Thoracic aorta (tissue), 2 donors: ENCODE measurements around the gene ASTN2. TPM values are rescaled to one million over a fixed set of nuclear protein-coding genes. Genes with fewer than 3 reads are reported as not detected.

Source experiments
- ATAC-seq: fragments of 150-250 bp; one replicate; pipeline ENCODE4 v1.8.0; 2017; ENCODE audit warnings: low read depth; ENCODE audit not compliant: insufficient number of reproducible peaks, low FRiP score
- DNase-seq: peaks from one replicate; pipeline ENCODE4 v3.0.0-alpha.2; 2020; ENCODE audit warnings: low spot score
- H3K27ac ChIP-seq, 2 donors: fragments of 200-600 bp; sonication (generic); 1 replicate in 1 of 2; 2 replicates in 1 of 2; pipeline ENCODE4 v1.5.1; 2016; ENCODE audit warnings: mild to moderate bottlenecking in 2 of 2, moderate library complexity in 2 of 2
- H3K27me3 ChIP-seq: fragments of 200-600 bp; sonication (generic); replicated peaks from 2 replicates; pipeline ENCODE4 v1.6.0; 2016; ENCODE audit warnings: mild to moderate bottlenecking; ENCODE audit not compliant: insufficient read depth
- H3K36me3 ChIP-seq: fragments of 200-600 bp; sonication (generic); one replicate; pipeline ENCODE4 v1.5.1; 2016
- H3K4me1 ChIP-seq, 2 donors: fragments of 200-600 bp; sonication (generic); 1 replicate in 1 of 2; 2 replicates in 1 of 2; pipeline versions ENCODE4 v1.5.1 to v1.6.0; 2016; ENCODE audit warnings: low read depth in 2 of 2, mild to moderate bottlenecking in 1 of 2; ENCODE audit not compliant: control insufficient read depth in 1 of 2
- H3K4me3 ChIP-seq: fragments of 200-600 bp; sonication (generic); 2 replicates; pipeline ENCODE4 v1.5.1; 2016; ENCODE audit warnings: mild to moderate bottlenecking
- H3K9me3 ChIP-seq: fragments of 200-600 bp; sonication (generic); 2 replicates; pipeline ENCODE4 v1.5.1; 2016
- total RNA-seq, 2 donors: library from RNA; depleted of rRNA; stranded (reverse); fragments of >200 nt; gene quantifications; one replicate each; pipeline versions ENCODE4 v1.1.0 to v1.2.3, GENCODE V29; 2016
- TF ChIP-seq, protein P1 (sequence below): fragments of 200-600 bp; sonication (generic); IDR thresholded peaks from one replicate; pipeline ENCODE4 v1.5.1; 2019; ENCODE audit warnings: antibody characterized with exemption

Gene ASTN2
- total RNA-seq, 2 donors from 2014 or later, result 6.8 to 7.1 TPM

DNA sequence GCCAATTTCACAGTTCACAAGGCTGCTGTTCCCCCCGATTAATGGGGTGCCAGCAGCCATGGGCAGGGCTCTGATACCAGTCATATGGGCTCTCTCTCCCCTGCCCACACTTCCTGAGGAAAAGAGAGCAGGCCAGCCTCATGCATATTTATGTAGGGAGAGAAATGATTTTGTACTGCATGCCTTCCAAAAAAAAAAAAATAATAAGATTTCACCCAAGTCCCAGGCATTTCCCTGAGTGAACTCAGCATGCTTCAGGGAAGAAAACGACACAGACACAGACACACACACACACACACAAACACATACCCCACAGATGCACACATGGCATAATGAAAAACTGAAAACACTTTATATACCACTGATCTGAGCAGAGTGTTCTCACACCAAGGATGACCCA lies 232.8 kb downstream of the ASTN2 start:
- DNase-seq (no peak), ATAC-seq (no peak)
- TF ChIP-seq, protein P1, sequence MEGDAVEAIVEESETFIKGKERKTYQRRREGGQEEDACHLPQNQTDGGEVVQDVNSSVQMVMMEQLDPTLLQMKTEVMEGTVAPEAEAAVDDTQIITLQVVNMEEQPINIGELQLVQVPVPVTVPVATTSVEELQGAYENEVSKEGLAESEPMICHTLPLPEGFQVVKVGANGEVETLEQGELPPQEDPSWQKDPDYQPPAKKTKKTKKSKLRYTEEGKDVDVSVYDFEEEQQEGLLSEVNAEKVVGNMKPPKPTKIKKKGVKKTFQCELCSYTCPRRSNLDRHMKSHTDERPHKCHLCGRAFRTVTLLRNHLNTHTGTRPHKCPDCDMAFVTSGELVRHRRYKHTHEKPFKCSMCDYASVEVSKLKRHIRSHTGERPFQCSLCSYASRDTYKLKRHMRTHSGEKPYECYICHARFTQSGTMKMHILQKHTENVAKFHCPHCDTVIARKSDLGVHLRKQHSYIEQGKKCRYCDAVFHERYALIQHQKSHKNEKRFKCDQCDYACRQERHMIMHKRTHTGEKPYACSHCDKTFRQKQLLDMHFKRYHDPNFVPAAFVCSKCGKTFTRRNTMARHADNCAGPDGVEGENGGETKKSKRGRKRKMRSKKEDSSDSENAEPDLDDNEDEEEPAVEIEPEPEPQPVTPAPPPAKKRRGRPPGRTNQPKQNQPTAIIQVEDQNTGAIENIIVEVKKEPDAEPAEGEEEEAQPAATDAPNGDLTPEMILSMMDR, result no peak
- no peak overlapping the region for H3K4me3 ChIP-seq
- H3K4me1 ChIP-seq, result no peaks in the 10 kb centered on the region
- H3K27ac ChIP-seq, result no peak overlapping the region
- H3K36me3 ChIP-seq, result no peaks in the 10 kb centered on the region
- no peaks in the 10 kb centered on the region for H3K9me3 ChIP-seq
- no peaks in the 10 kb centered on the region for H3K27me3 ChIP-seq

DNA sequence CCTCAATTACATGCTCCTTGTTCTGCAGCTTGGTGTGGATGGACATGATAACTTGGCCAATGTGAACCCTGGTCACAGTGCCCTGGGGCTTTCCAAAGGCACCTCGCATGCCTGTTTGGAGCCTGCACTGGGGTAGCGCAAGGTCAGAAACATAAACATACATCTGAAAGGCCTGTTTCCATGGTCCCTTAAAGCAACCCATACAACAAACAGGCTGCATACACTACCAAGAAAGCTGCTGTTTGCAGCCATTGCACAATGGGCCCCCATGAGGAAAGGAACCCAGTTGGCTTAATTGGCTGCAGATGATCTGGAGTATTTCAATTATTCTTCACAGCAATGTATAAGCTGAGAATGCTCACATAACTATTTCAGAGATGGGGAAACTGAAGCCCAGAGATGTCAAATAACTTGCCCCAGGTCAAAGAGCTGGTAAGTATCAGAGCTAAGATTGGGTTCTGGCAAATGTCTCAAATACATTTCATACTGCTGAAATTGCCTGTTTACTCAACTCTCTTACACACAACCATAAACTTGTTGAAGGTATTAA lies 233.9 kb downstream of the ASTN2 start:
- TF ChIP-seq, protein P1, result no peak

DNA sequence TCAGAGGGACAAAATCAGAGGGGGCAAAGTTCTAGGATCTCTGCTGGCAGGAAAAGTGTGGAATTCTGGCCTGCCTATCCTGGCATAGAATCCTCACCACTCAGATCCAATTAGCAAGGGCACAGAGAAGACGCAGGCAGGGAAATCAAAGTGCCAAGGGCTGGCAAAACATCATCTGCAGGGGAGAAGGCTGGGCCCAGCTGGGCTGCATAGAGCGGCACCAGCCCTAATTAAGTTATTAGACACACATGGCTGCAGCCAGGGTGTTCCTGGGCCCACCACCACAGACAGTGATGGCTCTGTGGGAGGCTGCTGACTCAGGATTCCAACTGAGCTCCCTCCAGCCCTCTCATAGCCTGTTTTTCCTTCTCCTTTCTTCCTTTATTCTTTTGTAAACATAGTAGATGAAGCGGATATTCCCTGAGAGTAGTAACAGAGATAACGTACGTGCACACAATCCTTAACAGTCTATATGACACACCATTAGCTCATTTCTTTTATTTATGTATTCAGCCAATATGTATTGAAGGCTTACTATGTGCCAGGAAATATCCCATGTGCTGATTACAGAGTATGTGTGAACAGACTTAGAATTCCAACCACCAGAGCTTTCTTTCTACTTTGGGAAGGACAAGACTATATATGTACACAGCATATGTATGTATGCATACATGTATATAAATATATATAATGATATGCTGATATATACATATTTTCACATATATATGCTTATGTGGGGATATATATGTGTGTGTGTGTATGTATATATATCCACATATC lies 236.1 kb downstream of the ASTN2 start:
- no peaks in the 10 kb centered on the region for H3K9me3 ChIP-seq
- H3K27ac ChIP-seq, result no peak overlapping the region
- no peaks in the 10 kb centered on the region for H3K4me1 ChIP-seq
- ATAC-seq (no peak), DNase-seq (no peak)
- H3K36me3 ChIP-seq, result no peaks in the 10 kb centered on the region
- no peaks in the 10 kb centered on the region for H3K27me3 ChIP-seq
- no peak overlapping the region for H3K4me3 ChIP-seq
- TF ChIP-seq, protein P1, result no peak

More for the DNA sequence above, 233.9 kb downstream of the ASTN2 start:
- Histone ChIP-seq H3K27me3 (no peaks in the 10 kb centered on the region), H3K4me1 (no peaks in the 10 kb centered on the region), H3K36me3 (no peaks in the 10 kb centered on the region), H3K27ac (no peak overlapping the region), H3K4me3 (no peak overlapping the region), H3K9me3 (no peaks in the 10 kb centered on the region)
- ATAC-seq (no peak), DNase-seq (no peak)

DNA sequence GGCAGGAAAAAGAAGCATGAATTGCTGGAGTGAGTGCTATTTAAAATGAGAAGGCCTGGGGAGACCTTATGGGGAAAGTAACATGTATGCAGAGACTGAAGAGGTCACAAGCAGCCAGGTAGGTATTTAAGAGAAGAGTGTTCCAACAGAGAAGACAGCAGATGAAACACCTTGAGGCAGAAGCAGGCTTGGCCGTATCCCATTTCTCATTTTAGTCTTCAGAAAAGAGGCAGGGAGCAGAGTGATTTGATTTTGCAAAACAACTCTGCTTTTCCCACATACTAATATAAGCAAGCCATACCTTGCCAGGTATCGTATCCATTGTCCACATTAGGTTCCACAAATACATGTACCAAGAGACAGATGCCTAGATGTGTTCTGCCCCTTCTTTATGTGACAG lies 244.3 kb downstream of the ASTN2 start:
- TF ChIP-seq, protein P1, result no peak
- DNase-seq, result no peak
- no peak for ATAC-seq
- H3K4me3 ChIP-seq, result no peak overlapping the region
- no peaks in the 10 kb centered on the region for H3K36me3 ChIP-seq
- H3K27ac ChIP-seq, result no peak overlapping the region
- no peaks in the 10 kb centered on the region for H3K27me3 ChIP-seq
- H3K9me3 ChIP-seq, result no peaks in the 10 kb centered on the region
- no peaks in the 10 kb centered on the region for H3K4me1 ChIP-seq

DNA sequence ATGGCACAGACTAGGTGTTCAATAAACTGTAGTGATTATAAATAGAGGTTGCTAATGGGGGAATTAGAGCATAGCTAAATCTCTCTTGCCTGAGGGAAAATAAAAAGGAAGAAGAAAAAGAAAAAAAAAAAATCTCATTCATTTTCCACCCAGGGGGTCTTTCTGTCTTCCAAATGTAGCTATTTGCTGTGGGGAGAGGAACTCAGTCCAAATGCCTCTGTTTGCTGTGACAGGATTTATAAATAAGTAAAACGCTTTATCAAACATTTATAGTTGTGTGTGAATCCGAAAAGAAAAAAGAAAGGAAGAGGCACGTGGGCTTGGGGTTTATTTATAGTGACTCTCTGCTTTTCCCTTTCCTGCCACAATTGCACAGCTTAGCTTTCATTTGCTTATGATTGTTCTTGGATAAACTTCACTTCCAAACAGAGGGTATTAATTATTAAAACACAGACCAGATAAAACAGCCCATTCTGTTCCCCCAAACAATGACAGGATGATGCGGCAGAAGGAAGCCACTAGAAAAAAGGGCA lies 245.7 kb downstream of the ASTN2 start:
- TF ChIP-seq, protein P1, result no peak
- Histone ChIP-seq H3K4me1 (no peaks in the 10 kb centered on the region), H3K27me3 (no peaks in the 10 kb centered on the region), H3K4me3 (no peak overlapping the region), H3K27ac (no peak overlapping the region), H3K36me3 (no peaks in the 10 kb centered on the region), H3K9me3 (no peaks in the 10 kb centered on the region)
- ATAC-seq (no peak), DNase-seq (no peak)
